ENCODE results near the gene FKBP11.

FKBP11 gene

GRCh38 chr12:48903982-48904411, 21.3 kb downstream of the FKBP11 start:
- Histone ChIP-seq H3K36me3 (ENCODE audit: control insufficient read depth, insufficient read depth, low read length) (no peaks in the 10 kb centered on the region), H3K4me3 (ENCODE audit: extremely low read depth, insufficient read depth, low read length, poor library complexity, severe bottlenecking) (peak overlapping the region; percentile 39), H3K27ac (ENCODE audit: low read depth, low read length, severe bottlenecking) (peak overlapping the region; percentile 59), H3K4me1 (ENCODE audit: control insufficient read depth, insufficient read depth, low read length, poor library complexity, severe bottlenecking) (peaks cover 5% of the 10 kb centered on the region), H3K9me3 (ENCODE audit: control insufficient read depth, low read length) (no peaks in the 10 kb centered on the region)
- 1 to 4% methylated on average over 13 to 19 of the region's 19 CpGs for WGBS, 2 experiments (ENCODE audit: insufficient coverage in 2 of 2)

- no peak overlapping the region for H3K27ac ChIP-seq (ENCODE audit: low read depth, low read length, severe bottlenecking)
- H3K9me3 ChIP-seq (ENCODE audit: control insufficient read depth, low read length) = no peaks in the 10 kb centered on the region
- no peaks in the 10 kb centered on the region for H3K36me3 ChIP-seq (ENCODE audit: control insufficient read depth, insufficient read depth, low read length)
- no peak overlapping the region for H3K4me3 ChIP-seq (ENCODE audit: extremely low read depth, insufficient read depth, low read length, poor library complexity, severe bottlenecking)
- H3K4me1 ChIP-seq (ENCODE audit: control insufficient read depth, insufficient read depth, low read length, poor library complexity, severe bottlenecking) = peaks cover 5% of the 10 kb centered on the region
- WGBS, 2 experiments (ENCODE audit: insufficient coverage in 2 of 2) = 87 to 90% methylated on average over 15 of the region's 20 CpGs
Measured at GRCh38 chr12:48903363-48903981, 21.8 kb downstream of the FKBP11 start.

- WGBS, 2 experiments (ENCODE audit: insufficient coverage in 2 of 2) = 83% methylated on average over 1 of the region's 2 CpGs; no CpG with 5 or more reads in 1 of the 2 experiments
- Histone ChIP-seq H3K27ac (ENCODE audit: low read depth, low read length, severe bottlenecking) (no peak overlapping the region), H3K4me3 (ENCODE audit: extremely low read depth, insufficient read depth, low read length, poor library complexity, severe bottlenecking) (no peak overlapping the region), H3K36me3 (ENCODE audit: control insufficient read depth, insufficient read depth, low read length) (no peaks in the 10 kb centered on the region), H3K4me1 (ENCODE audit: control insufficient read depth, insufficient read depth, low read length, poor library complexity, severe bottlenecking) (peaks cover 5% of the 10 kb centered on the region), H3K9me3 (ENCODE audit: control insufficient read depth, low read length) (no peaks in the 10 kb centered on the region)
Measured at GRCh38 chr12:48901278-48901677, 24.0 kb downstream of the FKBP11 start.

- H3K4me3 ChIP-seq (ENCODE audit: extremely low read depth, insufficient read depth, low read length, poor library complexity, severe bottlenecking) = no peak overlapping the region
- 67 to 77% methylated on average over 1 to 2 of the region's 2 CpGs for WGBS, 2 experiments (ENCODE audit: insufficient coverage in 2 of 2)
Measured at GRCh38 chr12:48899651-48900050, 25.6 kb downstream of the FKBP11 start.

GRCh38 chr12:48894271-48894670, 31.0 kb downstream of the FKBP11 start:
- WGBS, 2 experiments (ENCODE audit: insufficient coverage in 2 of 2) = no CpG with 5 or more reads among the region's 1 CpG
- H3K9me3 ChIP-seq (ENCODE audit: control insufficient read depth, low read length) = no peaks in the 10 kb centered on the region
- no peak overlapping the region for H3K4me3 ChIP-seq (ENCODE audit: extremely low read depth, insufficient read depth, low read length, poor library complexity, severe bottlenecking)
- no peaks in the 10 kb centered on the region for H3K36me3 ChIP-seq (ENCODE audit: control insufficient read depth, insufficient read depth, low read length)
- no peaks in the 10 kb centered on the region for H3K4me1 ChIP-seq (ENCODE audit: control insufficient read depth, insufficient read depth, low read length, poor library complexity, severe bottlenecking)
- no peak overlapping the region for H3K27ac ChIP-seq (ENCODE audit: low read depth, low read length, severe bottlenecking)

More at GRCh38 chr12:48899651-48900050, 25.6 kb downstream of the FKBP11 start:
- peaks cover 5% of the 10 kb centered on the region for H3K4me1 ChIP-seq (ENCODE audit: control insufficient read depth, insufficient read depth, low read length, poor library complexity, severe bottlenecking)
- H3K27ac ChIP-seq (ENCODE audit: low read depth, low read length, severe bottlenecking) = no peak overlapping the region
- no peaks in the 10 kb centered on the region for H3K9me3 ChIP-seq (ENCODE audit: control insufficient read depth, low read length)
- no peaks in the 10 kb centered on the region for H3K36me3 ChIP-seq (ENCODE audit: control insufficient read depth, insufficient read depth, low read length)

GRCh38 chr12:48890657-48891418, 34.5 kb downstream of the FKBP11 start:
- no peak overlapping the region for H3K27ac ChIP-seq (ENCODE audit: low read depth, low read length, severe bottlenecking)
- H3K36me3 ChIP-seq (ENCODE audit: control insufficient read depth, insufficient read depth, low read length) = no peaks in the 10 kb centered on the region
- peak overlapping the region; percentile 36 for H3K4me3 ChIP-seq (ENCODE audit: extremely low read depth, insufficient read depth, low read length, poor library complexity, severe bottlenecking)
- no peaks in the 10 kb centered on the region for H3K9me3 ChIP-seq (ENCODE audit: control insufficient read depth, low read length)
- WGBS, 2 experiments (ENCODE audit: insufficient coverage in 2 of 2) = 3 to 4% methylated on average over 23 to 26 of the region's 37 CpGs
- no peaks in the 10 kb centered on the region for H3K4me1 ChIP-seq (ENCODE audit: control insufficient read depth, insufficient read depth, low read length, poor library complexity, severe bottlenecking)

GRCh38 chr12:48889679-48890078, 35.6 kb downstream of the FKBP11 start:
- Histone ChIP-seq H3K4me1 (ENCODE audit: control insufficient read depth, insufficient read depth, low read length, poor library complexity, severe bottlenecking) (no peaks in the 10 kb centered on the region), H3K9me3 (ENCODE audit: control insufficient read depth, low read length) (no peaks in the 10 kb centered on the region), H3K27ac (ENCODE audit: low read depth, low read length, severe bottlenecking) (no peak overlapping the region), H3K36me3 (ENCODE audit: control insufficient read depth, insufficient read depth, low read length) (no peaks in the 10 kb centered on the region), H3K4me3 (ENCODE audit: extremely low read depth, insufficient read depth, low read length, poor library complexity, severe bottlenecking) (no peak overlapping the region)
- 93% methylated on average over 2 to 3 of the region's 3 CpGs for WGBS, 2 experiments (ENCODE audit: insufficient coverage in 2 of 2)

- H3K4me3 ChIP-seq (ENCODE audit: extremely low read depth, insufficient read depth, low read length, poor library complexity, severe bottlenecking) = no peak overlapping the region
Measured at GRCh38 chr12:48883305-48884161, 41.8 kb downstream of the FKBP11 start.

GRCh38 chr12:48882972-48883304, 42.4 kb downstream of the FKBP11 start:
- no peak overlapping the region for H3K4me3 ChIP-seq (ENCODE audit: extremely low read depth, insufficient read depth, low read length, poor library complexity, severe bottlenecking)
- no peaks in the 10 kb centered on the region for H3K9me3 ChIP-seq (ENCODE audit: control insufficient read depth, low read length)
- H3K4me1 ChIP-seq (ENCODE audit: control insufficient read depth, insufficient read depth, low read length, poor library complexity, severe bottlenecking) = peaks cover 35% of the 10 kb centered on the region
- H3K27ac ChIP-seq (ENCODE audit: low read depth, low read length, severe bottlenecking) = peak overlapping the region; percentile 93
- no CpG with 5 or more reads among the region's 3 CpGs for WGBS, 2 experiments (ENCODE audit: insufficient coverage in 2 of 2)
- H3K36me3 ChIP-seq (ENCODE audit: control insufficient read depth, insufficient read depth, low read length) = no peaks in the 10 kb centered on the region

More at GRCh38 chr12:48883305-48884161, 41.8 kb downstream of the FKBP11 start:
- 37 to 40% methylated on average over 8 to 9 of the region's 13 CpGs for WGBS, 2 experiments (ENCODE audit: insufficient coverage in 2 of 2)
- Histone ChIP-seq H3K4me1 (ENCODE audit: control insufficient read depth, insufficient read depth, low read length, poor library complexity, severe bottlenecking) (peaks cover 35% of the 10 kb centered on the region), H3K27ac (ENCODE audit: low read depth, low read length, severe bottlenecking) (peak overlapping the region; percentile 93), H3K9me3 (ENCODE audit: control insufficient read depth, low read length) (no peaks in the 10 kb centered on the region), H3K36me3 (ENCODE audit: control insufficient read depth, insufficient read depth, low read length) (no peaks in the 10 kb centered on the region)

GRCh38 chr12:48882315-48882687, 43.0 kb downstream of the FKBP11 start:
- H3K27ac ChIP-seq (ENCODE audit: low read depth, low read length, severe bottlenecking) = peak overlapping the region; percentile 93
- H3K9me3 ChIP-seq (ENCODE audit: control insufficient read depth, low read length) = no peaks in the 10 kb centered on the region
- peaks cover 35% of the 10 kb centered on the region for H3K4me1 ChIP-seq (ENCODE audit: control insufficient read depth, insufficient read depth, low read length, poor library complexity, severe bottlenecking)
- peak overlapping the region; percentile 14 for H3K4me3 ChIP-seq (ENCODE audit: extremely low read depth, insufficient read depth, low read length, poor library complexity, severe bottlenecking)
- WGBS, 2 experiments (ENCODE audit: insufficient coverage in 2 of 2) = 4 to 9% methylated on average over 4 to 7 of the region's 10 CpGs
- H3K36me3 ChIP-seq (ENCODE audit: control insufficient read depth, insufficient read depth, low read length) = no peaks in the 10 kb centered on the region

Measured in mesodermal cell (in vitro differentiated cells).